MCF 10A (cell line): ENCODE data around the gene HHLA2. TPM values are rescaled to one million over a fixed set of nuclear protein-coding genes. Genes with fewer than 3 reads are reported as not detected.

ENCODE experiments used
- BruUV-seq: library from RNA; stranded (reverse); fragments of 400-500 nt; replicated peaks from 2 replicates; lab custom pipeline; 2021; lab: Mats Ljungman, UMichigan
- CTCF ChIA-PET: fragments of 300-600 bp; sonication (Branson Sonifier 250); formaldehyde crosslinking; extraction: SDS; loops from one replicate; lab custom pipeline; 2021; ENCODE audit warnings: antibody characterized with exemption, inconsistent platforms; lab: Yijun Ruan, JAX
- POLR2A ChIA-PET: fragments of 300-600, 350-650 bp; sonication (Branson Sonifier 250); formaldehyde crosslinking; extraction: SDS; loops from one replicate; lab custom pipeline; 2020; ENCODE audit warnings: antibody characterized with exemption, inconsistent platforms; lab: Yijun Ruan, JAX
- DNase-seq: peaks from one replicate; pipeline ENCODE4 v3.0.0-alpha.2; 2018; ENCODE audit not compliant: unreplicated experiment
- H3K27ac Mint-ChIP-seq: one replicate; pipeline ENCODE4 v1.8.0; 2022; ENCODE audit warnings: mild to moderate bottlenecking, low read depth, mixed read lengths; ENCODE audit not compliant: unreplicated experiment
- H3K27me3 Mint-ChIP-seq: one replicate; pipeline ENCODE4 v1.8.0; 2022; ENCODE audit warnings: mixed read lengths; ENCODE audit not compliant: insufficient read depth, unreplicated experiment
- H3K36me3 Mint-ChIP-seq: one replicate; pipeline ENCODE4 v1.8.0; 2022; ENCODE audit warnings: mild to moderate bottlenecking, moderate library complexity, mixed read lengths; ENCODE audit not compliant: insufficient read depth, unreplicated experiment
- H3K4me1 Mint-ChIP-seq: one replicate; pipeline ENCODE4 v1.8.0; 2022; ENCODE audit warnings: mixed read lengths; ENCODE audit not compliant: insufficient read depth, unreplicated experiment
- H3K4me3 Mint-ChIP-seq: one replicate; pipeline ENCODE4 v1.8.0; 2022; ENCODE audit warnings: mild to moderate bottlenecking, moderate library complexity, mixed read lengths; ENCODE audit not compliant: unreplicated experiment
- H3K9me3 Mint-ChIP-seq: one replicate; pipeline ENCODE4 v1.8.0; 2022; ENCODE audit warnings: mixed read lengths; ENCODE audit not compliant: unreplicated experiment
- intact Hi-C: fragments of 100-400 bp; cut with micrococcal nuclease; formaldehyde crosslinking; loops from 2 replicates; pipeline ENCODE4 v1.14.1; 2022
- total RNA-seq: library from RNA; stranded (reverse); gene quantifications from 2 replicates; pipeline ENCODE4 v1.2.3, GENCODE V29; 2022
- TF ChIP-seq, protein P1 (sequence below): fragments of 200-600 bp; IDR thresholded peaks from one replicate; pipeline ENCODE4 v1.8.0; 2022; ENCODE audit warnings: antibody characterized with exemption, mild to moderate bottlenecking; ENCODE audit not compliant: unreplicated experiment

The HHLA2 gene
- total RNA-seq, 1 experiment from 2014 or later: not detected

DNA sequence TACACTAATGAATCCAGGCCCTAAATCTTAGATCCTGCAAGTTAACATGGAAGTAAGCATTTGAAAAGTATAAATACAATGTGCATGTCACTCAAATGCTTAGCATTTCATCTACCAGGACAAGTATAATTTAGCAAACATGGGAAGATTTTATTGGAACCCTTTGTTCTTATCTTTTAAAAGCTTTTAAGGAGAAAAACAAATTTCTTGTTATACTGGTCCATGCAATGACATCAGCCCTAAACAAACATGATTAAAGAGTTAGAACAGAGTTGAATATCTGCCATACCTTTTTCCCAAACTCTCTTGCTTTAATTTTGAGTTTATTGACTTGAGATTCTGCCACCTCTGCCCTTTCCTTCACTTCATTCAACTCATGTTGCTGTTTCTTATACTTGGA, 87.0 kb downstream of the HHLA2 start:
- DNase-seq: no peak
- intact Hi-C loops: no loop called here
- Mint-ChIP-seq H3K4me3 (no peak overlapping the region), H3K4me1 (no peaks in the 10 kb centered on the region), H3K27ac (no peak overlapping the region), H3K27me3 (no peaks in the 10 kb centered on the region), H3K9me3 (no peaks in the 10 kb centered on the region), H3K36me3 (no peaks in the 10 kb centered on the region)
- TF ChIP-seq, protein P1, sequence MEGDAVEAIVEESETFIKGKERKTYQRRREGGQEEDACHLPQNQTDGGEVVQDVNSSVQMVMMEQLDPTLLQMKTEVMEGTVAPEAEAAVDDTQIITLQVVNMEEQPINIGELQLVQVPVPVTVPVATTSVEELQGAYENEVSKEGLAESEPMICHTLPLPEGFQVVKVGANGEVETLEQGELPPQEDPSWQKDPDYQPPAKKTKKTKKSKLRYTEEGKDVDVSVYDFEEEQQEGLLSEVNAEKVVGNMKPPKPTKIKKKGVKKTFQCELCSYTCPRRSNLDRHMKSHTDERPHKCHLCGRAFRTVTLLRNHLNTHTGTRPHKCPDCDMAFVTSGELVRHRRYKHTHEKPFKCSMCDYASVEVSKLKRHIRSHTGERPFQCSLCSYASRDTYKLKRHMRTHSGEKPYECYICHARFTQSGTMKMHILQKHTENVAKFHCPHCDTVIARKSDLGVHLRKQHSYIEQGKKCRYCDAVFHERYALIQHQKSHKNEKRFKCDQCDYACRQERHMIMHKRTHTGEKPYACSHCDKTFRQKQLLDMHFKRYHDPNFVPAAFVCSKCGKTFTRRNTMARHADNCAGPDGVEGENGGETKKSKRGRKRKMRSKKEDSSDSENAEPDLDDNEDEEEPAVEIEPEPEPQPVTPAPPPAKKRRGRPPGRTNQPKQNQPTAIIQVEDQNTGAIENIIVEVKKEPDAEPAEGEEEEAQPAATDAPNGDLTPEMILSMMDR: no peak
- CTCF ChIA-PET: no interaction called here
- POLR2A ChIA-PET: interaction anchor here (1.2 kb wide), 1 partner anchor 32 kb away, joined by 4 read pairs; no protein-coding TSS in a partner anchor
- BruUV-seq: no TSS peak

DNA sequence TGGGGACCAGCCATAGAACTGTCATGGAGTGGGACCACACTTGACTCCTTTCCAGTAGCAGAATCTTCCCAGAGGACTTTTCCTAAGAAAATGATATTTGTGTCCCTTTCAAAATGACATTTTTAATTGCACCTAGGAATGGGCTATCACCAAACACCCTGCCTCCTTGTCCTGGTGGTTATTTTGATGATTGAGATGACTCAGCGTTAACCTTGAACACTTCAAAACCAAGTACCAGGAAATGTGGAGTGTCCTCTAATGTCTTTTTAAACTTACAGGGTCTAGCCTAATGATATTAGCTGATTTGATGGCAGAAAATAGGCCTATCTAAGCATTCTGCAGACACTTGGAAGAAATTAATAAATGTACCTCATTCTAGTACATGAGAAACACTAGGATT, 90.7 kb downstream of the HHLA2 start:
- POLR2A ChIA-PET: no interaction called here
- no TSS peak for BruUV-seq
- CTCF ChIA-PET: interaction anchor here (1.3 kb wide), 1 partner anchor 18 kb away, joined by 3 read pairs; no protein-coding TSS in a partner anchor

DNA sequence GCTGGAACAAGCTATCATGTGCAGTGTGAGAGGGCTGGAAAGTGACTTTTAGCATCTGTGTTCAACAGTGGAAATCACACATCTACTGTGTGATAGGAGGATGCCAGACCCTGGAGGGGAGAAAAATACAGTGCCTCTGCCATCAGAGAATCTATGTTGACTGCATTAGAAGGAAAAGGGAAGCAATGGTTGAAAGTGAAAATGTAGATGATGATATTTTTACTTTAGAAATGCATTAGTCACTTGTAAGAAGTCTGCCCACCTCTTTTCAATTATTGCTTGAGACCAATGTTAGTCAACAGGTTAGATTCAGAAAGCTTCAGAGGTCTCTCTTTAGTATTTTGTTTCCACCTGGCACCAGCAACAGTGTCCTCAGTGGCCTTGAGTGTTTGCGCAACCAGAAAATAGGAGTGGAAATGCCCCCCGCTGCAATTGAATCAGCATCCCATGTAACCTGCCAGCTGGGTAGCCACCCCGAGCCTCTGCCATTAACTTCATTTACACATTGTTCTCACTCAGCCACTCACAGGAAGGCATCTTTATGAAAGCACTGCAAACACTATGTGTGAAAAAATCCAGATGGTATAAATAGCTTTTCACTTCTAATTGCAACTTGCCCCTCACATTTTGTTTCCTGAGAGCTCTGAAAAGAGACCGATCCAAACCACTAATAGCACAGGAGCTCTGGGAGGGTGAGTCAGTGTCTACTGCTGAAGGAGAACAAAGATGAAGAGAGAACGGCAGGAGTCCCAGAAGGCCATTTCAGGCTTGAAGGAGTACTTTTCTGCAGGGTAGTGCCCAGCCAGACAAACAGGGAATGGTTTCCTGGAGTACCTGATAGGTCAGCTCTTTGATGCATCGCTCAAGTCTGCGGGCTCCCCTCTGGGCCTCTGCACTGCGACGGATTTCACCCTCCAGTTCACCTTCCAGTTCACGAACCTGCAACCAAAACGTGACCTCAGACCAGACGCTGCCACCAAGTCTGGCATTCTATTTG, 92.1 kb downstream of the HHLA2 start:
- ChIA-PET POLR2A (interaction anchor here (0.5 kb wide), 1 partner anchor 355 kb away, joined by 3 read pairs; no protein-coding TSS in a partner anchor), CTCF (interaction anchor here (0.5 to 1.3 kb wide), 4 partner anchors 8 to 550 kb away, joined by 3 read pairs; no protein-coding TSS in a partner anchor)
- Mint-ChIP-seq H3K9me3 (no peaks in the 10 kb centered on the region), H3K27ac (no peak overlapping the region), H3K27me3 (no peaks in the 10 kb centered on the region), H3K4me1 (peaks cover 12% of the 10 kb centered on the region), H3K36me3 (no peaks in the 10 kb centered on the region), H3K4me3 (no peak overlapping the region)
- DNase-seq: no peak
- intact Hi-C loops: no loop called here
- BruUV-seq: no TSS peak
- TF ChIP-seq, protein P1: no peak

More for the DNA sequence above, 90.7 kb downstream of the HHLA2 start:
- H3K36me3 Mint-ChIP-seq: no peaks in the 10 kb centered on the region
- no peaks in the 10 kb centered on the region for H3K9me3 Mint-ChIP-seq
- no peak for DNase-seq
- no peak overlapping the region for H3K27ac Mint-ChIP-seq
- H3K27me3 Mint-ChIP-seq: no peaks in the 10 kb centered on the region
- intact Hi-C loops: no loop called here
- no peak overlapping the region for H3K4me3 Mint-ChIP-seq
- peaks cover 5% of the 10 kb centered on the region for H3K4me1 Mint-ChIP-seq
- TF ChIP-seq, protein P1: no peak

DNA sequence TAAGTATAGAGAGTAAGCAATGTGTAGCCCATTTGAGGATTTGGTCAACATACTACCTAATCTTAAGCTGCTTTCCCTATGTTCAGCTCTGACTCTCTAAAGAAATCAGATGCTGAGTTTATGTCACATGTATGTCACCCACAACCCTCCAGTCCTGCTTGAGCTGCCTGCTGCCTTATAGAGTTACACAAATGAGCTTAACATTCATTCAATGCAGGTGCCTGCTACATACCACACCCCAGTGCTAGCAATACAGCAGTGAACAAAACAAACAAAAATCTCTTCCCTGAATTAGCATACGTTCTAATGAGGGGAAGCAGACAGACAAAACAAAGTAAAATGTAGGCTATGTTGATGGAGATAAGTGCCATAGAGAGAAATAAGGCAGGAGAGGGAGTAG, 93.0 kb downstream of the HHLA2 start:
- Mint-ChIP-seq H3K9me3 (no peaks in the 10 kb centered on the region), H3K27ac (no peak overlapping the region), H3K36me3 (no peaks in the 10 kb centered on the region), H3K4me1 (peaks cover 12% of the 10 kb centered on the region), H3K4me3 (no peak overlapping the region), H3K27me3 (no peaks in the 10 kb centered on the region)
- POLR2A ChIA-PET: no interaction called here
- TF ChIP-seq, protein P1: no peak
- CTCF ChIA-PET: interaction anchor here (1.0 kb wide), 1 partner anchor 9 kb away, joined by 3 read pairs; no protein-coding TSS in a partner anchor
- intact Hi-C loops: no loop called here
- BruUV-seq: no TSS peak
- DNase-seq: no peak
